Smooth muscle cell (in vitro differentiated cells): ENCODE results near the gene TOMM20. TPM values are rescaled to one million over a fixed set of nuclear protein-coding genes. Genes with fewer than 3 reads are reported as not detected.

ENCODE experiments used
- DNase-seq: peaks from one replicate; lab custom pipeline; 2025; ENCODE audit not compliant: unreplicated experiment; lab: John Stamatoyannopoulos, UW
- H2AFZ ChIP-seq: fragments of 200-600 bp; sonication (generic); 2 replicates; pipeline ENCODE4 v1.6.0; 2016; ENCODE audit warnings: antibody characterized with exemption, low read depth, mild to moderate bottlenecking
- H3F3A ChIP-seq: fragments of 200-600 bp; sonication (generic); 2 replicates; pipeline ENCODE4 v1.6.0; 2017; ENCODE audit warnings: antibody characterized with exemption, low read depth
- H3K27ac ChIP-seq: fragments of 200-600 bp; sonication (generic); 2 replicates; pipeline ENCODE4 v1.5.1; 2016; ENCODE audit warnings: low read depth, mild to moderate bottlenecking
- H3K27me3 ChIP-seq: fragments of 200-600 bp; sonication (generic); 2 replicates; pipeline ENCODE4 v1.6.1; 2016; ENCODE audit warnings: low read depth, mild to moderate bottlenecking
- H3K36me3 ChIP-seq: fragments of 200-600 bp; sonication (generic); 2 replicates; pipeline ENCODE4 v1.5.1; 2016; ENCODE audit warnings: low read depth
- H3K4me1 ChIP-seq: fragments of 200-600 bp; sonication (generic); 2 replicates; pipeline ENCODE4 v1.5.1; 2016; ENCODE audit warnings: low read depth
- H3K4me2 ChIP-seq: fragments of 200-600 bp; sonication (generic); 2 replicates; pipeline ENCODE4 v1.6.0; 2016; ENCODE audit warnings: mild to moderate bottlenecking
- H3K4me3 ChIP-seq: fragments of 200-600 bp; sonication (generic); 2 replicates; pipeline ENCODE4 v1.5.1; 2016; ENCODE audit warnings: mild to moderate bottlenecking
- H3K79me2 ChIP-seq: fragments of 200-600 bp; sonication (generic); 2 replicates; pipeline ENCODE4 v1.6.0; 2016; ENCODE audit warnings: low read depth, mild to moderate bottlenecking
- H3K9ac ChIP-seq: fragments of 200-600 bp; sonication (generic); 2 replicates; pipeline ENCODE4 v1.6.0; 2016; ENCODE audit warnings: low read depth
- H3K9me3 ChIP-seq: fragments of 200-600 bp; sonication (generic); replicated peaks from 2 replicates; pipeline ENCODE4 v1.5.1; 2016; ENCODE audit warnings: low read depth
- H4K20me1 ChIP-seq: fragments of 200-600 bp; sonication (generic); 2 replicates; pipeline ENCODE4 v1.6.0; 2016; ENCODE audit warnings: low read depth
- WGBS: methylation state at CpG from one replicate; pipeline ENCODE4 v1.1.7; 2016; ENCODE audit warnings: low lambda C conversion rate; 5-methylcytosine and 5-hydroxymethylcytosine counted together
- polyA plus RNA-seq: library from polyadenylated mRNA; unstranded; fragments of >200 nt; fragmentation: Nextera tagmentation; extraction: Ambion mirVana; gene quantifications from 2 replicates; pipeline ENCODE4 v1.2.1, GENCODE V29; 2016
- total RNA-seq: library from RNA; depleted of rRNA; stranded (reverse); fragments of >200 nt; gene quantifications from 2 replicates; pipeline ENCODE4 v1.2.3, GENCODE V29; 2014
- TF ChIP-seq, protein P1 (sequence below): fragments of 200-600 bp; sonication (generic); IDR thresholded peaks from 2 replicates; pipeline ENCODE4 v1.5.1; 2017; ENCODE audit warnings: borderline replicate concordance, mild to moderate bottlenecking, antibody characterized with exemption; ENCODE audit not compliant: insufficient read depth, poor library complexity, severe bottlenecking

TOMM20 gene
- total and polyA plus RNA-seq, 2 experiments from 2014 or later = 46.1 to 82.1 TPM

DNA sequence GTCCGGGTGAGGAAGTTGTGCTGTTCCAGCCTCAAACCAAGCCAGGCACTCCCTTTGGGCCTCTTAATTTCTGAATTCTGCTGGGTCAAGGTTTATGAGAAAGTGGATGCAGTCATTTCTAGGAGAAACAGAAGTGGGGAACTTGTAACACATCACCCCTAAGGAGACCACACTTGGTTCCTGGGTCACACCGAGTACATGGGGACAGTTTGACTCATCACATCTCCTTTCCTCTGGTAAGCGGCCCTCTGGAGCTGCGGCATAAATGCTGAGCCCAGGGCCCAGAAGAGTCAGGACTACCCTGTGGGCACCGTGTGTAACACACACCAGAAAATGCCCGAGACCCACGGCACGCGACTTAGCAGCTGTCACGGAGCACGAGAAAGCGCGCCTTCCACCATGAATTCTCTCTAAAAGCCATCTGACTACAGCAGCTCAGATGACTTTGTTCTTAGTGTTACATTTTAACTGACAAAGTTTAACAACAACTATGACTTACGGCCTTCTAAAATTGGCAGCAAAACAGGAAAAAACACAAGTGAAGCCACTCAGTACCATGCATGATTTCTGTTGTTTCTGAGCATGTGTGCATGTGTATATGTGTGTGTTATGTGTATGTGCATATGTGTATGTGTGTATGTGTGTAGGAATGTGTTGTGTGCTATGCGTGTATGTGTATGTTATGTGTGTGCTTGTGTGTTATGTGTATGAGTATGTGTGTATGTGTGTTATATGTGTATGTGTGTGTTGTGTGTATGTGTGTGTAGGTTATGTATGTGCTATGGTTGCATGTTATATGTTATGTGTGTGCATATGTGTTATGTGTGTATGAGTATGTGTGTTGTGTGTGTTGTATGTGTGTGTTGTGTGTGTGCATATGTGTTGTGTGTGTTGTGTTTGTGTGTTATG, 50.8 kb downstream of the TOMM20 start:
- DNase-seq = no peak
- Histone ChIP-seq H3K27me3 (no peaks in the 10 kb centered on the region), H3K9me3 (no peaks in the 10 kb centered on the region), H3K27ac (peak overlapping the region; percentile 100), H3K4me1 (peaks cover 28% of the 10 kb centered on the region), H3K9ac (no peak overlapping the region), H2AFZ (no peak overlapping the region), H3K79me2 (no peaks in the 10 kb centered on the region), H3K4me3 (no peak overlapping the region), H3F3A (peaks cover 31% of the 10 kb centered on the region), H4K20me1 (no peaks in the 10 kb centered on the region), H3K36me3 (no peaks in the 10 kb centered on the region), H3K4me2 (no peak overlapping the region)
- 94% methylated on average over 15 of the region's 15 CpGs for WGBS
- TF ChIP-seq, protein P1, sequence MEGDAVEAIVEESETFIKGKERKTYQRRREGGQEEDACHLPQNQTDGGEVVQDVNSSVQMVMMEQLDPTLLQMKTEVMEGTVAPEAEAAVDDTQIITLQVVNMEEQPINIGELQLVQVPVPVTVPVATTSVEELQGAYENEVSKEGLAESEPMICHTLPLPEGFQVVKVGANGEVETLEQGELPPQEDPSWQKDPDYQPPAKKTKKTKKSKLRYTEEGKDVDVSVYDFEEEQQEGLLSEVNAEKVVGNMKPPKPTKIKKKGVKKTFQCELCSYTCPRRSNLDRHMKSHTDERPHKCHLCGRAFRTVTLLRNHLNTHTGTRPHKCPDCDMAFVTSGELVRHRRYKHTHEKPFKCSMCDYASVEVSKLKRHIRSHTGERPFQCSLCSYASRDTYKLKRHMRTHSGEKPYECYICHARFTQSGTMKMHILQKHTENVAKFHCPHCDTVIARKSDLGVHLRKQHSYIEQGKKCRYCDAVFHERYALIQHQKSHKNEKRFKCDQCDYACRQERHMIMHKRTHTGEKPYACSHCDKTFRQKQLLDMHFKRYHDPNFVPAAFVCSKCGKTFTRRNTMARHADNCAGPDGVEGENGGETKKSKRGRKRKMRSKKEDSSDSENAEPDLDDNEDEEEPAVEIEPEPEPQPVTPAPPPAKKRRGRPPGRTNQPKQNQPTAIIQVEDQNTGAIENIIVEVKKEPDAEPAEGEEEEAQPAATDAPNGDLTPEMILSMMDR = no peak

DNA sequence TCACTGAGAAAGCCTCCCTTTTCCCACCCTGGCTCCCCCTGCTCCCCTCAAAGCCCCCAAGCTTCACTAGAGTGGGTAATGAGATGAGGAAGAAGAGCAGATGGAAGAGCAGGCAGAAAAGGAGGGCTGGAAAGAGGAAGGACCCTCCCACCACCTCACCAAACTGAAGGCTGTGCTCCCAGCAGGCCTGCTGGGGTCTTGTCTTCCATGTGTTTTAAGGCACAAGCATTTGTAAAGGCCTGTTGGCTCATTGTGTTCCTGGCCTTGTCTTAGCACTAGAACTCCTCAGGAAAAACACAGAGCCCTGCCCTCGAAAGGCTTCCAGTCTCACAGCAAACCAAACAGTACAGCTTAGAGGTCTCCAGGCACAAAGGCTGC, 51.5 kb downstream of the TOMM20 start:
- TF ChIP-seq, protein P1 = no peak

DNA sequence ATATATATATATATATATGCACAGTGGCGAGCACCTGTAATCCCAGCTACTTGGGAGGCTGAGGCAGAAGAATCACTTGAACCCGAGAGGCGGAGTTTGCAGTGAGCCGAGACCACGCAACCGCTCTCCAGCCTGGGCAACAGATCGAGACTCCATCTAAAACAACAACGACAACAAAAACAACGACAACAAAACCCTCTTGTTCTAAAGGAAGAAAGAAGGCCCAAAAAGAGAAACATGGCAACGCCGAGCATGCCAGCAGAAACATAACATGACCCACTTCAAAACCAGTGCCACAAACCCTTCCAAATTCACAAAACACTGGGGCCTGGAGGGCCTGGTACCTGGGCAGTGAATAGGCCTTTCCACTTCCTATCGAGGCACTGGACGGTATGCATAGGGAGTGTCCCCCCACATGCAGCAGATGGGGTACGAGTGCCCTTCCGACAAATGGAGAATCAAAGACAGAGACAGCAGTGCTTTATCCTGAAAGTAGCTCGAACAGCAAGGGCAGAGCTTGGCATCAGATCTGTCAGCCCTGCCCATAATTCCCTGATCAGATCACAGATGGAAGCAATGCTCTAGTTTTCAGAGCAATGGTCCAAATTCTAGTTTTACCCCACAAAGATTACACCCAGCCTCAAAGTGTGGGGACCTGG, 52.0 kb downstream of the TOMM20 start:
- WGBS = 98% methylated on average over 16 of the region's 16 CpGs
- Histone ChIP-seq H3K27ac (peak overlapping the region; percentile 100), H3K27me3 (no peaks in the 10 kb centered on the region), H4K20me1 (no peaks in the 10 kb centered on the region), H3F3A (peaks cover 24% of the 10 kb centered on the region), H2AFZ (no peak overlapping the region), H3K36me3 (no peaks in the 10 kb centered on the region), H3K9me3 (no peaks in the 10 kb centered on the region), H3K4me3 (no peak overlapping the region), H3K4me2 (no peak overlapping the region), H3K4me1 (peaks cover 24% of the 10 kb centered on the region), H3K79me2 (no peaks in the 10 kb centered on the region), H3K9ac (no peak overlapping the region)
- TF ChIP-seq, protein P1 = no peak
- DNase-seq = no peak

More for the DNA sequence above, 51.5 kb downstream of the TOMM20 start:
- H2AFZ ChIP-seq = no peak overlapping the region
- no peak overlapping the region for H3K4me3 ChIP-seq
- no peaks in the 10 kb centered on the region for H3K27me3 ChIP-seq
- H3K4me2 ChIP-seq = no peak overlapping the region
- H3K9ac ChIP-seq = no peak overlapping the region
- peak overlapping the region; percentile 100 for H3K27ac ChIP-seq
- H3K36me3 ChIP-seq = no peaks in the 10 kb centered on the region
- WGBS = 100% methylated on average over 1 of the region's 1 CpG
- no peak for DNase-seq
- H3K9me3 ChIP-seq = no peaks in the 10 kb centered on the region
- H3K79me2 ChIP-seq = no peaks in the 10 kb centered on the region
- H4K20me1 ChIP-seq = no peaks in the 10 kb centered on the region
- peaks cover 24% of the 10 kb centered on the region for H3K4me1 ChIP-seq
- H3F3A ChIP-seq = peaks cover 24% of the 10 kb centered on the region
